Panc1 (cell line): ENCODE measurements around the gene NUP50.

ENCODE experiments used
- CTCF ChIP-seq: fragments of 450-650 bp; IDR thresholded peaks from 2 replicates; pipeline ENCODE4 v1.5.1; 2017; ENCODE audit warnings: mild to moderate bottlenecking
- POLR2AphosphoS5 ChIP-seq: IDR thresholded peaks from 2 replicates; pipeline ENCODE4 v1.6.1; 2012; ENCODE audit warnings: mild to moderate bottlenecking, low read depth, low read length, moderate library complexity
- REST ChIP-seq, 2 experiments: IDR thresholded peaks; 2 replicates each; pipeline ENCODE4 v1.6.1; 2011 to 2012; ENCODE audit warnings: low read depth in 2 of 2, control low read depth in 1 of 2, low read length in 1 of 2, mild to moderate bottlenecking in 1 of 2, moderate library complexity in 1 of 2; ENCODE audit not compliant: insufficient read depth in 1 of 2
- SIN3A ChIP-seq: IDR thresholded peaks from 2 replicates; pipeline ENCODE4 v1.6.1; 2012; ENCODE audit warnings: low read depth, mild to moderate bottlenecking, low read length, moderate library complexity, borderline replicate concordance; ENCODE audit not compliant: insufficient read depth
- TCF7L2 ChIP-seq: IDR thresholded peaks from 2 replicates; pipeline ENCODE4 v1.6.1; 2011; ENCODE audit warnings: mild to moderate bottlenecking, low read depth, low read length, inconsistent platforms

GRCh38 chr22:45159652-45160462 lies 3.9 kb upstream of the NUP50 start:
- TF ChIP-seq CTCF (no peak), REST (IDR thresholded peaks at IDR 0.05; ENCODE audit: insufficient read depth in 1 of 2, low read depth in 2 of 2, low read length in 1 of 2) (no peak), POLR2AphosphoS5 (no peak), SIN3A (no peak), TCF7L2 (no peak)
